Hepatocyte (in vitro differentiated cells): Measurements from ENCODE around the gene LRRC23. TPM values are rescaled to one million over a fixed set of nuclear protein-coding genes. Genes with fewer than 3 reads are reported as not detected.

Source experiments
- DNase-seq: peaks from one replicate; pipeline ENCODE4 v3.0.0-alpha.2; 2016; ENCODE audit warnings: low spot score
- H2AFZ ChIP-seq: fragments of 200-600 bp; sonication (generic); 2 replicates; pipeline ENCODE4 v1.6.0; 2016; ENCODE audit warnings: antibody characterized with exemption, mild to moderate bottlenecking
- H3K27ac ChIP-seq: fragments of 200-600 bp; sonication (generic); 2 replicates; pipeline ENCODE4 v1.5.1; 2016; ENCODE audit warnings: mild to moderate bottlenecking
- H3K27me3 ChIP-seq: fragments of 200-600 bp; sonication (generic); 2 replicates; pipeline ENCODE4 v1.6.1; 2016
- H3K36me3 ChIP-seq: fragments of 200-600 bp; sonication (generic); replicated peaks from 2 replicates; pipeline ENCODE4 v1.5.1; 2016; ENCODE audit warnings: low read depth; ENCODE audit not compliant: insufficient read depth
- H3K4me1 ChIP-seq: fragments of 200-600 bp; sonication (generic); 2 replicates; pipeline ENCODE4 v1.5.1; 2016; ENCODE audit warnings: mild to moderate bottlenecking, moderate library complexity; ENCODE audit not compliant: insufficient read depth
- H3K4me2 ChIP-seq: fragments of 200-600 bp; sonication (generic); 2 replicates; pipeline ENCODE4 v1.6.0; 2016
- H3K4me3 ChIP-seq: fragments of 200-600 bp; sonication (generic); 2 replicates; pipeline ENCODE4 v1.5.1; 2016; ENCODE audit warnings: mild to moderate bottlenecking
- H3K79me2 ChIP-seq: fragments of 200-600 bp; sonication (generic); 2 replicates; pipeline ENCODE4 v1.6.0; 2017; ENCODE audit warnings: mild to moderate bottlenecking
- H3K9me2 ChIP-seq: fragments of 200-600 bp; sonication (generic); replicated peaks from 2 replicates; pipeline ENCODE4 v1.6.0; 2017; ENCODE audit warnings: mild to moderate bottlenecking; ENCODE audit not compliant: insufficient read depth
- H3K9me3 ChIP-seq: fragments of 200-600 bp; sonication (generic); 2 replicates; pipeline ENCODE4 v1.5.1; 2016; ENCODE audit warnings: low read depth, mild to moderate bottlenecking
- H4K20me1 ChIP-seq: fragments of 200-600 bp; sonication (generic); 2 replicates; pipeline ENCODE4 v1.6.0; 2016; ENCODE audit warnings: mild to moderate bottlenecking; ENCODE audit not compliant: insufficient read depth, poor library complexity, severe bottlenecking
- EZH2 ChIP-seq: fragments of 200-600 bp; sonication (generic); IDR thresholded peaks from 2 replicates; pipeline ENCODE4 v1.6.1; 2016; ENCODE audit warnings: antibody characterized with exemption, mild to moderate bottlenecking, borderline replicate concordance
- EZH2phosphoT487 ChIP-seq: fragments of 200-600 bp; sonication (generic); IDR thresholded peaks from one replicate; pipeline ENCODE4 v1.6.1; 2018; ENCODE audit warnings: antibody characterized with exemption, mild to moderate bottlenecking, low read depth, moderate library complexity; ENCODE audit not compliant: unreplicated experiment, severe bottlenecking
- WGBS: methylation state at CpG from one replicate; pipeline ENCODE4 v1.1.6; 2016; ENCODE audit warnings: low lambda C conversion rate; ENCODE audit errors: missing lambda C conversion rate; 5-methylcytosine and 5-hydroxymethylcytosine counted together
- polyA plus RNA-seq: library from polyadenylated mRNA; unstranded; fragments of >200 nt; fragmentation: Nextera tagmentation; extraction: Ambion mirVana; gene quantifications from 2 replicates; pipeline ENCODE4 v1.2.1, GENCODE V29; 2016
- total RNA-seq: library from RNA; depleted of rRNA; stranded (reverse); fragments of >200 nt; gene quantifications from 2 replicates; pipeline ENCODE4 v1.2.3, GENCODE V29; 2014
- TF ChIP-seq, protein P1 (sequence below): fragments of 200-600 bp; sonication (generic); IDR thresholded peaks from 2 replicates; pipeline ENCODE4 v1.5.1; 2016; ENCODE audit warnings: antibody characterized with exemption, mild to moderate bottlenecking; ENCODE audit not compliant: poor library complexity

The LRRC23 gene
- total and polyA plus RNA-seq, 2 experiments from 2014 or later, result 8.2 to 12.9 TPM

DNA sequence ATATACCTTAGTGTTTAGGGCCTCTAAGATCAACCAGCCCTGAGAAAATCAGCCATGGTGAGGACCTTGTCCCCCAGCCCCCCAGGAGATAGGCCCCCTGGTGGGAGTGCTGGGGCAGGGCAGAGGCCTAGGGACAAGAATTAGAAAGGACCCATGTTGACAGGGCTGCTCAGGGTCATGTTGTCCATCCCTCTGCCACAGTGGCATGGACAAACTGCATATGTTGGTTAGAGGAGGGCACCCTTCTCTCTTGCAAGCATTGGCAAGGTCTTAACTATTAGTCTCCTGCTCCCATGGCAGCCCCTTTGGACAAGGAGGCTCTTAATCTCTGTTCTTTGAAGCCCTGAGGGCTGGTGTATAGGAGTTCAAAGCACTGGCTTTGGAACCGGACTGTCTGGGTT is 45.8 kb downstream of the LRRC23 start:
- WGBS, result 87% methylated on average over 1 of the region's 1 CpG
- no peak overlapping the region for H2AFZ ChIP-seq
- H3K9me3 ChIP-seq, result no peaks in the 10 kb centered on the region
- H3K9me2 ChIP-seq, result no peaks in the 10 kb centered on the region
- H3K4me1 ChIP-seq, result peaks cover 10% of the 10 kb centered on the region
- TF ChIP-seq EZH2phosphoT487 (no peak), EZH2 (no peak)
- TF ChIP-seq, protein P1, sequence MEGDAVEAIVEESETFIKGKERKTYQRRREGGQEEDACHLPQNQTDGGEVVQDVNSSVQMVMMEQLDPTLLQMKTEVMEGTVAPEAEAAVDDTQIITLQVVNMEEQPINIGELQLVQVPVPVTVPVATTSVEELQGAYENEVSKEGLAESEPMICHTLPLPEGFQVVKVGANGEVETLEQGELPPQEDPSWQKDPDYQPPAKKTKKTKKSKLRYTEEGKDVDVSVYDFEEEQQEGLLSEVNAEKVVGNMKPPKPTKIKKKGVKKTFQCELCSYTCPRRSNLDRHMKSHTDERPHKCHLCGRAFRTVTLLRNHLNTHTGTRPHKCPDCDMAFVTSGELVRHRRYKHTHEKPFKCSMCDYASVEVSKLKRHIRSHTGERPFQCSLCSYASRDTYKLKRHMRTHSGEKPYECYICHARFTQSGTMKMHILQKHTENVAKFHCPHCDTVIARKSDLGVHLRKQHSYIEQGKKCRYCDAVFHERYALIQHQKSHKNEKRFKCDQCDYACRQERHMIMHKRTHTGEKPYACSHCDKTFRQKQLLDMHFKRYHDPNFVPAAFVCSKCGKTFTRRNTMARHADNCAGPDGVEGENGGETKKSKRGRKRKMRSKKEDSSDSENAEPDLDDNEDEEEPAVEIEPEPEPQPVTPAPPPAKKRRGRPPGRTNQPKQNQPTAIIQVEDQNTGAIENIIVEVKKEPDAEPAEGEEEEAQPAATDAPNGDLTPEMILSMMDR, result no peak
- no peak overlapping the region for H3K4me3 ChIP-seq
- no peaks in the 10 kb centered on the region for H4K20me1 ChIP-seq
- no peak overlapping the region for H3K27ac ChIP-seq
- H3K36me3 ChIP-seq, result no peaks in the 10 kb centered on the region
- H3K4me2 ChIP-seq, result no peak overlapping the region
- peaks cover 13% of the 10 kb centered on the region for H3K79me2 ChIP-seq
- DNase-seq, result no peak
- no peaks in the 10 kb centered on the region for H3K27me3 ChIP-seq

DNA sequence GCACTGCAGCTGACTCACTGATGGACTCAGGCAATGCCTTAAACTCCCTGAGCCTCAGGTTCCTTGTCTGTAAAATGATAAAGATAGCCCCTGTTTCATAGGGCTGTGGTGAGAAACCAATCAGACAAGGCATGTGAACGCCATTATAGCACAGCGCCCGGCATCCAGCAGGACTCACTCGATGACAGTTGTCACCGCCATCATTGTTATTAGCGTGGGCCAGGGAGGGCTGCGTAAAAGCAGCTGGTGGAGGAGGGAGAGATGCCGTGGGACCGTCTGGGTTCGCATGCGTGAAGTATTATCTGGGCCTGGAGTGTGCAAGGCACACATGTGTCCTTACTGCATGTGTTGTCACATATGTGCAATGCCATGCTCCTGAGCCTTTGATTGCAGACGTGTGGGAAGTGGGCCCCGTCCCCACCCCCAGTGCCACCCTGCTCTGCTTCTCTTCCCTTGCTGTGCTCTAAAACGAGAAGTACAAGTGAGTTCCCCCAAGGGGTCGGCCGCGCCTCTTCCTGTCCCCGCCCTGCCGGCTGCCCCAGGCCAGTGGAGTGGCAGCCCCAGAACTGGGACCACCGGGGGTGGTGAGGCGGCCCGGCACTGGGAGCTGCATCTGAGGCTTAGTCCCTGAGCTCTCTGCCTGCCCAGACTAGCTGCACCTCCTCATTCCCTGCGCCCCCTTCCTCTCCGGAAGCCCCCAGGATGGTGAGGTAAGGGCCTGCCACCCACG is 46.4 kb downstream of the LRRC23 start, which contains the start of gene PTPN6:
Gene PTPN6, plus strand, starts transcription at position 546 of the 730 bp plus-strand sequence. Its CDS starts 157 bp downstream, at position 703.
- Histone ChIP-seq H2AFZ (no peak within 1 kb of the TSS), H3K4me2 (no peak within 1 kb of the TSS), H3K9me2 (no peaks in the 10 kb centered on the region), H3K27me3 (no peaks in the 10 kb centered on the region), H3K4me3 (no peak within 1 kb of the TSS), H3K27ac (no peak within 1 kb of the TSS), H3K36me3 (no peaks in the 10 kb centered on the region), H3K79me2 (peaks cover 10% of the 10 kb centered on the region), H3K9me3 (no peaks in the 10 kb centered on the region), H3K4me1 (peaks cover 4% of the 10 kb centered on the region), H4K20me1 (no peaks in the 10 kb centered on the region)
- TF ChIP-seq, protein P1, result no peak
- TF ChIP-seq EZH2 (no peak), EZH2phosphoT487 (no peak)
- 88% methylated on average over 24 of the region's 25 CpGs for WGBS
- no peak for DNase-seq

DNA sequence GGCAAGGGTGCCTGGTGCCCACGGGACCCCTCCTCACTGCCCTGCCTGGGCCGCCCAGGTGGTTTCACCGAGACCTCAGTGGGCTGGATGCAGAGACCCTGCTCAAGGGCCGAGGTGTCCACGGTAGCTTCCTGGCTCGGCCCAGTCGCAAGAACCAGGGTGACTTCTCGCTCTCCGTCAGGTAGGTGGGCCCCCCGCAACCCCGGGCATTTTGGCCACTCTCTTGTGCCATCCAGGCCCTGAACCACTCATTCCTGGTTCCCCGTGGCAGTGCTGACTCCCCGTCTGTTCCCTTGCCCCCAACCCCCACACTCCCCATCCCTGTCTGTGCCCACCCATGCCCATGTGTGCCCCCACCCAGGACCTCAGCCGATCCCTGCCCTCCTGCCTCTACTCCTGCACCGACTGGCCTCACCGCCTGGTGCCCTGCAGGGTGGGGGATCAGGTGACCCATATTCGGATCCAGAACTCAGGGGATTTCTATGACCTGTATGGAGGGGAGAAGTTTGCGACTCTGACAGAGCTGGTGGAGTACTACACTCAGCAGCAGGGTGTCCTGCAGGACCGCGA is 47.0 kb downstream of the LRRC23 start:
- Histone ChIP-seq H3K79me2 (peaks cover 10% of the 10 kb centered on the region), H3K9me3 (no peaks in the 10 kb centered on the region), H3K36me3 (no peaks in the 10 kb centered on the region), H3K4me3 (no peak overlapping the region), H3K9me2 (no peaks in the 10 kb centered on the region), H2AFZ (no peak overlapping the region), H3K4me1 (peaks cover 3% of the 10 kb centered on the region), H3K27me3 (no peaks in the 10 kb centered on the region), H3K27ac (no peak overlapping the region), H3K4me2 (no peak overlapping the region), H4K20me1 (no peaks in the 10 kb centered on the region)
- TF ChIP-seq, protein P1, result no peak
- no peak for TF ChIP-seq EZH2
- no peak for TF ChIP-seq EZH2phosphoT487
- WGBS, result 93% methylated on average over 14 of the region's 20 CpGs
- DNase-seq, result no peak
